Measurements from ENCODE around the gene CCDC191.

DNA sequence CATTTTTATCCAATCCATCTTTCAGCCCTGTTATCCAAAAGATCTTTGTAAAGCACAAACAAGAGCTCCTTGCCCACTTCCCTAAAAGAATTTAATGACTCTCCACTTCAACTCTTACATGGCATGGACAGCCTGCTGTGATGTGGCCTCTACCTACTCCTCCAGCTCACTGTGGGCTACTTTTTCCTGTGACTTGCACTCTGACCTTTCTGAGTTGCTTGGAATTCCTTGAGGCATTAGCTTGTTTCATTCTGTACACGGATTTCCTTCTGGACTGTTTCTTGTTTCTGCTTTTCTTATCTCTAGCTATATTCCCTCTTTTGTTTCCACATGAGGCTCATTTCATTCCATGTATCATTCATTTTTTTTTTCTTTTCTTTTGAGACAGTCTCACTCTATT lies 15.5 kb upstream of the CCDC191 start:
- no peak for TF ChIP-seq EZH2 (IDR thresholded peaks at IDR 0.05)
- TF ChIP-seq, protein P1, sequence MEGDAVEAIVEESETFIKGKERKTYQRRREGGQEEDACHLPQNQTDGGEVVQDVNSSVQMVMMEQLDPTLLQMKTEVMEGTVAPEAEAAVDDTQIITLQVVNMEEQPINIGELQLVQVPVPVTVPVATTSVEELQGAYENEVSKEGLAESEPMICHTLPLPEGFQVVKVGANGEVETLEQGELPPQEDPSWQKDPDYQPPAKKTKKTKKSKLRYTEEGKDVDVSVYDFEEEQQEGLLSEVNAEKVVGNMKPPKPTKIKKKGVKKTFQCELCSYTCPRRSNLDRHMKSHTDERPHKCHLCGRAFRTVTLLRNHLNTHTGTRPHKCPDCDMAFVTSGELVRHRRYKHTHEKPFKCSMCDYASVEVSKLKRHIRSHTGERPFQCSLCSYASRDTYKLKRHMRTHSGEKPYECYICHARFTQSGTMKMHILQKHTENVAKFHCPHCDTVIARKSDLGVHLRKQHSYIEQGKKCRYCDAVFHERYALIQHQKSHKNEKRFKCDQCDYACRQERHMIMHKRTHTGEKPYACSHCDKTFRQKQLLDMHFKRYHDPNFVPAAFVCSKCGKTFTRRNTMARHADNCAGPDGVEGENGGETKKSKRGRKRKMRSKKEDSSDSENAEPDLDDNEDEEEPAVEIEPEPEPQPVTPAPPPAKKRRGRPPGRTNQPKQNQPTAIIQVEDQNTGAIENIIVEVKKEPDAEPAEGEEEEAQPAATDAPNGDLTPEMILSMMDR (IDR thresholded peaks at IDR 0.05), result no peak

Measured in neural progenitor cell (in vitro differentiated cells).